Smooth muscle cell (in vitro differentiated cells): ENCODE data around the gene LHPP. TPM values are rescaled to one million over a fixed set of nuclear protein-coding genes. Genes with fewer than 3 reads are reported as not detected.

Experiments used
- DNase-seq: peaks from one replicate; lab custom pipeline; 2025; ENCODE audit not compliant: unreplicated experiment; lab: John Stamatoyannopoulos, UW
- H2AFZ ChIP-seq: fragments of 200-600 bp; sonication (generic); 2 replicates; pipeline ENCODE4 v1.6.0; 2016; ENCODE audit warnings: antibody characterized with exemption, low read depth, mild to moderate bottlenecking
- H3F3A ChIP-seq: fragments of 200-600 bp; sonication (generic); 2 replicates; pipeline ENCODE4 v1.6.0; 2017; ENCODE audit warnings: antibody characterized with exemption, low read depth
- H3K27ac ChIP-seq: fragments of 200-600 bp; sonication (generic); 2 replicates; pipeline ENCODE4 v1.5.1; 2016; ENCODE audit warnings: low read depth, mild to moderate bottlenecking
- H3K27me3 ChIP-seq: fragments of 200-600 bp; sonication (generic); 2 replicates; pipeline ENCODE4 v1.6.1; 2016; ENCODE audit warnings: low read depth, mild to moderate bottlenecking
- H3K36me3 ChIP-seq: fragments of 200-600 bp; sonication (generic); 2 replicates; pipeline ENCODE4 v1.5.1; 2016; ENCODE audit warnings: low read depth
- H3K4me1 ChIP-seq: fragments of 200-600 bp; sonication (generic); 2 replicates; pipeline ENCODE4 v1.5.1; 2016; ENCODE audit warnings: low read depth
- H3K4me2 ChIP-seq: fragments of 200-600 bp; sonication (generic); 2 replicates; pipeline ENCODE4 v1.6.0; 2016; ENCODE audit warnings: mild to moderate bottlenecking
- H3K4me3 ChIP-seq: fragments of 200-600 bp; sonication (generic); 2 replicates; pipeline ENCODE4 v1.5.1; 2016; ENCODE audit warnings: mild to moderate bottlenecking
- H3K79me2 ChIP-seq: fragments of 200-600 bp; sonication (generic); 2 replicates; pipeline ENCODE4 v1.6.0; 2016; ENCODE audit warnings: low read depth, mild to moderate bottlenecking
- H3K9ac ChIP-seq: fragments of 200-600 bp; sonication (generic); 2 replicates; pipeline ENCODE4 v1.6.0; 2016; ENCODE audit warnings: low read depth
- H3K9me3 ChIP-seq: fragments of 200-600 bp; sonication (generic); replicated peaks from 2 replicates; pipeline ENCODE4 v1.5.1; 2016; ENCODE audit warnings: low read depth
- H4K20me1 ChIP-seq: fragments of 200-600 bp; sonication (generic); 2 replicates; pipeline ENCODE4 v1.6.0; 2016; ENCODE audit warnings: low read depth
- WGBS: methylation state at CpG from one replicate; pipeline ENCODE4 v1.1.7; 2016; ENCODE audit warnings: low lambda C conversion rate; 5-methylcytosine and 5-hydroxymethylcytosine counted together
- polyA plus RNA-seq: library from polyadenylated mRNA; unstranded; fragments of >200 nt; fragmentation: Nextera tagmentation; extraction: Ambion mirVana; gene quantifications from 2 replicates; pipeline ENCODE4 v1.2.1, GENCODE V29; 2016
- total RNA-seq: library from RNA; depleted of rRNA; stranded (reverse); fragments of >200 nt; gene quantifications from 2 replicates; pipeline ENCODE4 v1.2.3, GENCODE V29; 2014
- TF ChIP-seq, protein P1 (sequence below): fragments of 200-600 bp; sonication (generic); IDR thresholded peaks from 2 replicates; pipeline ENCODE4 v1.5.1; 2017; ENCODE audit warnings: borderline replicate concordance, mild to moderate bottlenecking, antibody characterized with exemption; ENCODE audit not compliant: insufficient read depth, poor library complexity, severe bottlenecking

LHPP gene
- total and polyA plus RNA-seq, 2 experiments from 2014 or later: 7.6 to 14.0 TPM

DNA sequence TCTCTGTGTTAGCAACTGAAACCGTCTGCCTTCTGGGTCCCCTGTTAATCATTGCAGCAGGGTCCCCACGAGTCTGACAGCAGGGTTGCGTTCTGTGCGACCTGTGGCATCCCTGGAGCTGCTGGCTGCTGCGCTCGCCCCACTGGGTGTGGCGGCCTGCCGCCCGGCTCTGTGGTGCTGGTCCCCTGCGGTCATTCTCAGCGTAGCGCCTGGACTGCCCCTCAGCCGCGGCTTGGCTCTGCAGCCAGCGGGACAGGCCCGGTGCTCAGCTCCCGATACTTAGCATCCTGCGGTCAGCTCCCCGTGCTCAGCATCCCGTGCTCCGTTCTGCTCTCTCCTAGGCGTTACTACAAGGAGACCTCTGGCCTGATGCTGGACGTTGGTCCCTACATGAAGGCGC lies 35.0 kb downstream of the LHPP start:
- H3K79me2 ChIP-seq: no peaks in the 10 kb centered on the region
- H3K36me3 ChIP-seq: no peaks in the 10 kb centered on the region
- no peaks in the 10 kb centered on the region for H3F3A ChIP-seq
- WGBS: 92% methylated on average over 13 of the region's 24 CpGs
- H3K27me3 ChIP-seq: no peaks in the 10 kb centered on the region
- H3K27ac ChIP-seq: no peak overlapping the region
- H4K20me1 ChIP-seq: no peaks in the 10 kb centered on the region
- H3K4me1 ChIP-seq: no peaks in the 10 kb centered on the region
- H3K9me3 ChIP-seq: peaks cover 3% of the 10 kb centered on the region
- H3K4me2 ChIP-seq: no peak overlapping the region
- H2AFZ ChIP-seq: no peak overlapping the region
- H3K9ac ChIP-seq: no peak overlapping the region
- no peak for DNase-seq
- TF ChIP-seq, protein P1, sequence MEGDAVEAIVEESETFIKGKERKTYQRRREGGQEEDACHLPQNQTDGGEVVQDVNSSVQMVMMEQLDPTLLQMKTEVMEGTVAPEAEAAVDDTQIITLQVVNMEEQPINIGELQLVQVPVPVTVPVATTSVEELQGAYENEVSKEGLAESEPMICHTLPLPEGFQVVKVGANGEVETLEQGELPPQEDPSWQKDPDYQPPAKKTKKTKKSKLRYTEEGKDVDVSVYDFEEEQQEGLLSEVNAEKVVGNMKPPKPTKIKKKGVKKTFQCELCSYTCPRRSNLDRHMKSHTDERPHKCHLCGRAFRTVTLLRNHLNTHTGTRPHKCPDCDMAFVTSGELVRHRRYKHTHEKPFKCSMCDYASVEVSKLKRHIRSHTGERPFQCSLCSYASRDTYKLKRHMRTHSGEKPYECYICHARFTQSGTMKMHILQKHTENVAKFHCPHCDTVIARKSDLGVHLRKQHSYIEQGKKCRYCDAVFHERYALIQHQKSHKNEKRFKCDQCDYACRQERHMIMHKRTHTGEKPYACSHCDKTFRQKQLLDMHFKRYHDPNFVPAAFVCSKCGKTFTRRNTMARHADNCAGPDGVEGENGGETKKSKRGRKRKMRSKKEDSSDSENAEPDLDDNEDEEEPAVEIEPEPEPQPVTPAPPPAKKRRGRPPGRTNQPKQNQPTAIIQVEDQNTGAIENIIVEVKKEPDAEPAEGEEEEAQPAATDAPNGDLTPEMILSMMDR: no peak
- H3K4me3 ChIP-seq: no peak overlapping the region

DNA sequence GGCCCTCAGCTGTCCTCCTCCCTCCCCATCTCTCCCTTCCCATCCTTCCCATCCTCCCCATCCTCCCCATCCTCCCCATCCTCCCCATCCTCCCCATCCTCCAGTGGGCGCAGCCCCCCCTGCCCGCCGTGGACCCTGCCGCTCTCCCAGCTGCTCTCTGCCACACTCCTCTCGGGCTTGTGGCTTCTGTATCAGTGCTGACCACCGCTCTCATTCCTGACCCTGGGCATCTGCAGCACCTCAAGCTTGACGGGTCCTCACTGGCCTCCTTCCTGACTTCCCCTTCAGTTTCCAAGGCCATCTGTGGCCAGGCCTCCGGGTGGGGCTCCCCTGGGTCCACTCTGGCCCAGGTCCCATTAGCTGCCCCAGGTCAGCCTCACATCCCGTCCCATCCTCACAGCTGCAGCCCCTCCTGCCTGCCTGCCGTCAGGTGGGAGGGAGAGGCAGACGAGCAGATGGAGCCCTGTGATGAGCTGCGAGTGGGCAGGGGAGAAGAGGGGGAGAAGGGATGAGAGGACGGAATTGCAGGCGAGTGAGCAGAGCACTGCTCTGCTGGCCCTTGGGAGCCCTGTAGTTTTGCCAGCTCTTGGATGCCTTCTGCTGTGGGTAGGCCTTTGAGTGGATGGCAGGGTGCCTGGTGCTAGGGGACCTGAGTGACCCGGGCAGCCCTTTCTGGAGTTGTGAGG lies 35.7 kb downstream of the LHPP start:
- no peak for DNase-seq
- H3K79me2 ChIP-seq: no peaks in the 10 kb centered on the region
- H2AFZ ChIP-seq: no peak overlapping the region
- no peak overlapping the region for H3K27ac ChIP-seq
- peaks cover 3% of the 10 kb centered on the region for H3K9me3 ChIP-seq
- H3K27me3 ChIP-seq: no peaks in the 10 kb centered on the region
- TF ChIP-seq, protein P1: no peak
- H3K4me1 ChIP-seq: no peaks in the 10 kb centered on the region
- no peaks in the 10 kb centered on the region for H3K36me3 ChIP-seq
- no peak overlapping the region for H3K4me2 ChIP-seq
- 86% methylated on average over 13 of the region's 15 CpGs for WGBS
- H3F3A ChIP-seq: no peaks in the 10 kb centered on the region
- no peaks in the 10 kb centered on the region for H4K20me1 ChIP-seq
- H3K4me3 ChIP-seq: no peak overlapping the region
- H3K9ac ChIP-seq: no peak overlapping the region

DNA sequence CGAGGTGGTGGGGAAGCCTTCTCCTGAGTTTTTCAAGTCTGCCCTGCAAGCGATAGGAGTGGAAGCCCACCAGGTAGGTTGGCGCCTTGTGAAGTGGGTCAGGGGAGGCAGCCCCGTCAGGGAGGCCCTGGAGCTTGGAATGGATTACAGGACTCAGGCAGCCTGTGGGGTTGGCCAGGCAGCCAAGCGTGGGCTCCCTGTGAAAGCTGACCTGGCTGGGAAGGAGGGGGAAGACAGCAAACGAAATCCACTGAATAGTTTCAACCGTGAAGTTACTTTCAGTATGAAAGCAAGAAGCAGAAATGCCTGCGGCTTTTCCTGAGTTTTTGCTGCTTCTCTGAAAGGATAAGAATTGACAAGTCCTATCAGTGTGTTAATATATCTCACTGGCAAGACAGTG lies 36.4 kb downstream of the LHPP start:
- H2AFZ ChIP-seq: no peak overlapping the region
- 96% methylated on average over 8 of the region's 8 CpGs for WGBS
- no peaks in the 10 kb centered on the region for H3F3A ChIP-seq
- H3K9me3 ChIP-seq: peaks cover 3% of the 10 kb centered on the region
- H3K79me2 ChIP-seq: no peaks in the 10 kb centered on the region
- no peak overlapping the region for H3K9ac ChIP-seq
- H3K4me2 ChIP-seq: no peak overlapping the region
- H3K27ac ChIP-seq: no peak overlapping the region
- TF ChIP-seq, protein P1: no peak
- no peaks in the 10 kb centered on the region for H3K36me3 ChIP-seq
- H4K20me1 ChIP-seq: no peaks in the 10 kb centered on the region
- no peak overlapping the region for H3K4me3 ChIP-seq
- no peaks in the 10 kb centered on the region for H3K4me1 ChIP-seq
- DNase-seq: no peak
- H3K27me3 ChIP-seq: no peaks in the 10 kb centered on the region

DNA sequence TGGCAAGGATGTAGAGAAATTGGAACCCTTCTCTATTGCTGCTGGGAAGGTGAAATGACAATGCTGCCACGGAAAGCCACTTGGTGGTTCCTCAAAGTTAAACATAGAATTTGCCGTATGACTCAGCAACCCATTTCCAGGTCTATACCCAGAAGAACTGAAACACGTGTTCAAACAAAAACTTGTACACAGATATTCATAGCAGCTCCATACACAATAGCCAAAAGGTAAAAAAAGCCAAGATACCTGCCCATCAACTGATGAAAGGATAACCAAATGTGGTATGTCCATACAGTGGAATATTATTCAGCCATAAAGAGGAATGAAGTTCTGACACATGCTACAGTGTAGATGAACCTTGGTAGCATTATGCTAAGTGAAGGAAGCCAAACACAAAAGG lies 39.1 kb downstream of the LHPP start:
- no peaks in the 10 kb centered on the region for H3K27me3 ChIP-seq
- H3K79me2 ChIP-seq: no peaks in the 10 kb centered on the region
- no peak overlapping the region for H3K4me3 ChIP-seq
- no peak overlapping the region for H3K9ac ChIP-seq
- WGBS: 96% methylated on average over 3 of the region's 3 CpGs
- H3K4me2 ChIP-seq: no peak overlapping the region
- peaks cover 3% of the 10 kb centered on the region for H3K9me3 ChIP-seq
- H3K27ac ChIP-seq: no peak overlapping the region
- H3K4me1 ChIP-seq: no peaks in the 10 kb centered on the region
- H4K20me1 ChIP-seq: no peaks in the 10 kb centered on the region
- H3F3A ChIP-seq: no peaks in the 10 kb centered on the region
- H2AFZ ChIP-seq: no peak overlapping the region
- H3K36me3 ChIP-seq: no peaks in the 10 kb centered on the region
- TF ChIP-seq, protein P1: no peak
- no peak for DNase-seq
